ENCODE results near the gene MRTFA.

- no peak for TF ChIP-seq CTCF (IDR thresholded peaks at IDR 0.05)
- TF ChIP-seq POLR2A (IDR thresholded peaks at IDR 0.05) = no peak
Observed at GRCh38 chr22:40401532-40401931, 235.0 kb downstream of the MRTFA start.

Data from right lobe of liver (tissue), 4 donors.